VCaP (cell line): ENCODE results near the gene SLFN11.

ENCODE experiments used
- H3K27ac ChIP-seq: fragments of 450-650 bp; 2 replicates; pipeline ENCODE4 v1.5.1; 2017
- CTCF ChIP-seq: fragments of 450-650 bp; conservative IDR thresholded peaks from 2 replicates; pipeline ENCODE4 v1.5.1; 2017; ENCODE audit warnings: mild to moderate bottlenecking, moderate library complexity

SLFN11 gene

GRCh38 chr17:35390663-35391062 is 17.2 kb upstream of the SLFN11 start:
- no peak overlapping the region for H3K27ac ChIP-seq
- TF ChIP-seq CTCF: no peak

- TF ChIP-seq CTCF: no peak
- H3K27ac ChIP-seq: no peak overlapping the region
Measured at GRCh38 chr17:35390156-35390555, 16.7 kb upstream of the SLFN11 start.

GRCh38 chr17:35387496-35387895 is 14.1 kb upstream of the SLFN11 start:
- H3K27ac ChIP-seq: no peak overlapping the region
- no peak for TF ChIP-seq CTCF

GRCh38 chr17:35377706-35378105 is 4.3 kb upstream of the SLFN11 start:
- no peak overlapping the region for H3K27ac ChIP-seq
- no peak for TF ChIP-seq CTCF

- H3K27ac ChIP-seq: no peak overlapping the region
- TF ChIP-seq CTCF: no peak
Measured at GRCh38 chr17:35377068-35377467, 3.6 kb upstream of the SLFN11 start.

- H3K27ac ChIP-seq: no peak overlapping the region
- no peak for TF ChIP-seq CTCF
Measured at GRCh38 chr17:35376245-35376644, 2.8 kb upstream of the SLFN11 start.

GRCh38 chr17:35374766-35375344 is 1.4 kb upstream of the SLFN11 start:
- H3K27ac ChIP-seq: no peak overlapping the region
- TF ChIP-seq CTCF: no peak
